Measurements from ENCODE around the gene PJA2.

DNA sequence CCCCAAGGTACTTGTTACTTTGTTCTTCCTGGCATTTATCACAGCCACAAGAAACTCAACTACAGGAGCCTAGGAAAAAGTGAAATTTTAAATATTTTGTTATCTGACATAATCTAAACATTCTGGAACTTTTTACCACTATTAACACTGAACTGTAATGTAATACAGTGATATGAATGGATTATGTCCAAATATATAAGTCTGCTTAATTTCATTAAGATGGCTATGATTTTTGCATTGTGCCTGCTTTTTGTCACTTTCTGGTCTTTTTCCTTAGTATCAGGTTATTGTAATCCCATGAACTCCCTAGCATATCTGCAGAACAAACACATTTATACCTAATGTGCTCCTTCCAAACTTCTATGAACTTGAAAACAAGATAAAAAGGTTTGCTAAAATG, 35.8 kb downstream of the PJA2 start:
- TF ChIP-seq SUZ12 (IDR thresholded peaks at IDR 0.05) (no peak), ARNT (IDR thresholded peaks at IDR 0.05) (no peak), BHLHE40 (IDR thresholded peaks at IDR 0.05; ENCODE audit: borderline replicate concordance) (no peak), FOXM1 (IDR thresholded peaks at IDR 0.05; ENCODE audit: borderline replicate concordance) (no peak), FOXA1 (IDR thresholded peaks at IDR 0.05) (no peak), TARDBP (IDR thresholded peaks at IDR 0.05) (no peak), CTBP1 (IDR thresholded peaks at IDR 0.05; ENCODE audit: borderline replicate concordance) (no peak), SP1 (IDR thresholded peaks at IDR 0.05) (no peak), FOXK2 (IDR thresholded peaks at IDR 0.05) (no peak), ZNF384 (IDR thresholded peaks at IDR 0.05) (no peak), HDGF (IDR thresholded peaks at IDR 0.05; ENCODE audit: borderline replicate concordance) (no peak), ELF4 (IDR thresholded peaks at IDR 0.05) (no peak), LEF1 (IDR thresholded peaks at IDR 0.05; ENCODE audit: borderline replicate concordance) (no peak)
- TF ChIP-seq, protein P1, sequence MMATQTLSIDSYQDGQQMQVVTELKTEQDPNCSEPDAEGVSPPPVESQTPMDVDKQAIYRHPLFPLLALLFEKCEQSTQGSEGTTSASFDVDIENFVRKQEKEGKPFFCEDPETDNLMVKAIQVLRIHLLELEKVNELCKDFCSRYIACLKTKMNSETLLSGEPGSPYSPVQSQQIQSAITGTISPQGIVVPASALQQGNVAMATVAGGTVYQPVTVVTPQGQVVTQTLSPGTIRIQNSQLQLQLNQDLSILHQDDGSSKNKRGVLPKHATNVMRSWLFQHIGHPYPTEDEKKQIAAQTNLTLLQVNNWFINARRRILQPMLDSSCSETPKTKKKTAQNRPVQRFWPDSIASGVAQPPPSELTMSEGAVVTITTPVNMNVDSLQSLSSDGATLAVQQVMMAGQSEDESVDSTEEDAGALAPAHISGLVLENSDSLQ (IDR thresholded peaks at IDR 0.05), result no peak

Data from HEK293T (cell line).